Ovary (tissue), 3 donors: ENCODE data around the gene ADAM12.

ENCODE experiments used
- CTCF ChIP-seq, 3 donors: fragments of 450-650 bp in 2 of 3; fragments of 200-600 bp in 1 of 3; IDR thresholded peaks; one replicate each; pipeline versions ENCODE4 v1.5.1 to v1.8.0; 2016 to 2022; ENCODE audit warnings: antibody characterized with exemption in 3 of 3, mild to moderate bottlenecking in 1 of 3
- EP300 ChIP-seq: sonication (generic); formaldehyde crosslinking; IDR thresholded peaks from one replicate; pipeline ENCODE4 v1.6.1; 2017; ENCODE audit warnings: antibody characterized with exemption
- POLR2A ChIP-seq: fragments of 450-650 bp; IDR thresholded peaks from one replicate; pipeline ENCODE4 v1.6.1; 2017; ENCODE audit warnings: antibody characterized with exemption, mild to moderate bottlenecking, moderate library complexity
- donor health status: DM: no; HTN: no; CAD: no.

GRCh38 chr10:126398924-126399323 lies 10.6 kb upstream of the ADAM12 start:
- TF ChIP-seq CTCF (IDR thresholded peaks at IDR 0.05) (no peak), POLR2A (no peak), EP300 (no peak)
